Stimulated activated CD4-positive, alpha-beta T cell treated with anti-CD3 and anti-CD28 coated beads, Interleukin-12 subunit alpha, Interleukin-12 subunit beta, amount 100 ng/mL, for 4 hours (primary cell): Measurements from ENCODE around the gene XPNPEP2.

ENCODE experiments used
- DNase-seq: peaks from one replicate; pipeline ENCODE4 v3.0.0-alpha.2; 2020

XPNPEP2 gene

GRCh38 chrX:129738466-129739308 is at the start of gene XPNPEP2:
XPNPEP2 (plus strand) TSS chrX:129738979; CDS start chrX:129739214, 235 bp downstream.
- DNase-seq = no peak

GRCh38 chrX:129689796-129690195 is 49.0 kb upstream of the XPNPEP2 start:
- DNase-seq = no peak

- no peak for DNase-seq
Measured at GRCh38 chrX:129690435-129690834, 48.3 kb upstream of the XPNPEP2 start.

GRCh38 chrX:129693354-129693753 is 45.4 kb upstream of the XPNPEP2 start:
- no peak for DNase-seq

GRCh38 chrX:129694805-129695204 is 44.0 kb upstream of the XPNPEP2 start:
- DNase-seq = no peak

GRCh38 chrX:129695535-129695934 is 43.2 kb upstream of the XPNPEP2 start:
- DNase-seq = no peak

- DNase-seq = no peak
Measured at GRCh38 chrX:129695937-129696336, 42.8 kb upstream of the XPNPEP2 start.

- DNase-seq = no peak
Measured at GRCh38 chrX:129696463-129697155, 42.2 kb upstream of the XPNPEP2 start.

- no peak for DNase-seq
Measured at GRCh38 chrX:129697204-129697829, 41.5 kb upstream of the XPNPEP2 start.

- no peak for DNase-seq
Measured at GRCh38 chrX:129698150-129698549, 40.6 kb upstream of the XPNPEP2 start.

- DNase-seq = no peak
Measured at GRCh38 chrX:129700536-129700935, 38.2 kb upstream of the XPNPEP2 start.

- DNase-seq = no peak
Measured at GRCh38 chrX:129701624-129702069, 37.1 kb upstream of the XPNPEP2 start.

- DNase-seq = no peak
Measured at GRCh38 chrX:129704491-129704890, 34.3 kb upstream of the XPNPEP2 start.

GRCh38 chrX:129705377-129705925 is 33.3 kb upstream of the XPNPEP2 start:
- no peak for DNase-seq

- DNase-seq = no peak
Measured at GRCh38 chrX:129705988-129706387, 32.8 kb upstream of the XPNPEP2 start.

- DNase-seq = no peak
Measured at GRCh38 chrX:129706400-129707072, 32.2 kb upstream of the XPNPEP2 start.

GRCh38 chrX:129714581-129714980 is 24.2 kb upstream of the XPNPEP2 start:
- DNase-seq = no peak

GRCh38 chrX:129716507-129716906 is 22.3 kb upstream of the XPNPEP2 start:
- DNase-seq = no peak

GRCh38 chrX:129717892-129718291 is 20.9 kb upstream of the XPNPEP2 start:
- DNase-seq = no peak

GRCh38 chrX:129718676-129719075 is 20.1 kb upstream of the XPNPEP2 start:
- no peak for DNase-seq

GRCh38 chrX:129719268-129719667 is 19.5 kb upstream of the XPNPEP2 start:
- DNase-seq = no peak

- no peak for DNase-seq
Measured at GRCh38 chrX:129719931-129720530, 18.7 kb upstream of the XPNPEP2 start.
